ENCODE data around the gene METAP2.

GRCh38 chr12:95495433-95495832, 21.5 kb downstream of the METAP2 start:
- no peak for TF ChIP-seq CTCF (IDR thresholded peaks at IDR 0.05 in 4 of 5, conservative IDR thresholded peaks at IDR 0.05 in 1 of 5)
- no peak for TF ChIP-seq POLR2A (IDR thresholded peaks at IDR 0.05)
